SK-N-SH (cell line): ENCODE measurements around the gene CDK14.

Experiments
- CHD2 ChIP-seq: fragments of 150-350 bp; IDR thresholded peaks from 2 replicates; pipeline ENCODE4 v1.6.1; 2018; ENCODE audit warnings: low read length; ENCODE audit not compliant: partially characterized antibody
- CTCF ChIP-seq: fragments of 200-600 bp; sonication (generic); IDR thresholded peaks from 2 replicates; pipeline ENCODE4 v1.6.1; 2017; ENCODE audit warnings: antibody characterized with exemption, mild to moderate bottlenecking, moderate library complexity
- EP300 ChIP-seq, 2 experiments: IDR thresholded peaks; 2 replicates each; pipeline versions ENCODE4 v1.4.0 to v1.6.1; 2012; ENCODE audit warnings: borderline replicate concordance in 1 of 2, low read depth in 1 of 2, low read length in 1 of 2
- FOXJ3 ChIP-seq: sonication (generic); formaldehyde crosslinking; IDR thresholded peaks from 2 replicates; pipeline ENCODE4 v1.5.1; 2020; ENCODE audit warnings: mild to moderate bottlenecking, missing genetic modification reagents
- IRF3 ChIP-seq: fragments of 150-350 bp; IDR thresholded peaks from 2 replicates; pipeline ENCODE4 v1.6.1; 2016; ENCODE audit warnings: mild to moderate bottlenecking, low read depth, low read length
- MAX ChIP-seq: IDR thresholded peaks from 2 replicates; pipeline ENCODE4 v1.4.0; 2012; ENCODE audit warnings: low read depth
- POLR2AphosphoS5 ChIP-seq: IDR thresholded peaks from 2 replicates; pipeline ENCODE4 v1.6.1; 2012; ENCODE audit warnings: low read depth, low read length
- RAD21 ChIP-seq: IDR thresholded peaks from 2 replicates; pipeline ENCODE4 v1.6.1; 2012; ENCODE audit warnings: mild to moderate bottlenecking, low read length
- TAF1 ChIP-seq: IDR thresholded peaks from 2 replicates; pipeline ENCODE4 v1.6.1; 2012; ENCODE audit warnings: low read depth, mild to moderate bottlenecking, low read length, moderate library complexity, borderline replicate concordance
- USF2 ChIP-seq: fragments of 150-350 bp; IDR thresholded peaks from 2 replicates; pipeline ENCODE4 v1.6.1; 2017; ENCODE audit warnings: antibody characterized with exemption, low read length, low read depth, borderline replicate concordance
- YY1 ChIP-seq: IDR thresholded peaks from 2 replicates; pipeline ENCODE4 v1.4.0; 2012; ENCODE audit warnings: low read depth, mild to moderate bottlenecking

GRCh38 chr7:90764848-90765570, 168.9 kb downstream of the CDK14 start:
- TF ChIP-seq CTCF (no peak), CHD2 (no peak), RAD21 (no peak), EP300 (IDR thresholded peaks at IDR 0.05; ENCODE audit: borderline replicate concordance in 1 of 2, low read depth in 1 of 2, low read length in 1 of 2) (no peak), USF2 (no peak), TAF1 (no peak), MAX (no peak), YY1 (no peak), FOXJ3 (CRISPR knock-in tag) (no peak), POLR2AphosphoS5 (no peak), IRF3 (no peak)
